Neuronal stem cell (in vitro differentiated cells): ENCODE measurements around the gene GMPPB.

Experiments used
- DNase-seq: peaks from one replicate; pipeline ENCODE4 v3.0.0-alpha.2; 2013; ENCODE audit warnings: low spot score
- H2AFZ ChIP-seq: one replicate; pipeline ENCODE4 v1.6.1; 2013; ENCODE audit warnings: mild to moderate bottlenecking, low read length, inconsistent platforms
- H2AK5ac ChIP-seq: 2 replicates; pipeline ENCODE4 v1.6.1; 2013; ENCODE audit warnings: low read depth, mild to moderate bottlenecking, inconsistent platforms, low read length, moderate library complexity, mixed read lengths
- H2BK120ac ChIP-seq: 2 replicates; pipeline ENCODE4 v1.6.1; 2013; ENCODE audit warnings: low read depth, mild to moderate bottlenecking, inconsistent platforms, low read length, moderate library complexity, mixed read lengths
- H2BK12ac ChIP-seq: one replicate; pipeline ENCODE4 v1.6.1; 2013; ENCODE audit warnings: low read length, inconsistent platforms
- H2BK15ac ChIP-seq: 2 replicates; pipeline ENCODE4 v1.6.1; 2013; ENCODE audit warnings: mild to moderate bottlenecking, low read length, inconsistent platforms, mixed read lengths
- H2BK5ac ChIP-seq: one replicate; pipeline ENCODE4 v1.6.1; 2013; ENCODE audit warnings: inconsistent platforms, mild to moderate bottlenecking, low read length, moderate library complexity
- H3K14ac ChIP-seq: one replicate; pipeline ENCODE4 v1.6.1; 2013; ENCODE audit warnings: low read length, inconsistent platforms
- H3K18ac ChIP-seq: 2 replicates; pipeline ENCODE4 v1.6.1; 2013; ENCODE audit warnings: low read length, inconsistent platforms
- H3K23ac ChIP-seq: 2 replicates; pipeline ENCODE4 v1.6.1; 2013; ENCODE audit warnings: low read depth, mild to moderate bottlenecking, mixed read lengths, low read length, inconsistent platforms; ENCODE audit not compliant: poor library complexity
- H3K27ac ChIP-seq: replicated peaks from 3 replicates; pipeline ENCODE4 v1.5.1; 2013; ENCODE audit warnings: low read length, inconsistent platforms
- H3K27me3 ChIP-seq, 3 experiments: 2 replicates each; pipeline ENCODE4 v1.6.1; 2013; ENCODE audit warnings: low read length in 3 of 3, mild to moderate bottlenecking in 2 of 3, inconsistent platforms in 1 of 3, low read depth in 1 of 3, mixed read lengths in 1 of 3, moderate library complexity in 1 of 3; ENCODE audit not compliant: control insufficient read depth in 3 of 3, insufficient read depth in 3 of 3
- H3K36me3 ChIP-seq, 2 donors: replicated peaks in 1 of 2; 2 replicates each; pipeline ENCODE4 v1.6.1; 2013; ENCODE audit warnings: low read length in 2 of 2; ENCODE audit not compliant: control insufficient read depth in 2 of 2, insufficient read depth in 2 of 2
- H3K4ac ChIP-seq: 2 replicates; pipeline ENCODE4 v1.6.1; 2013; ENCODE audit warnings: inconsistent platforms, mild to moderate bottlenecking, low read length, moderate library complexity
- H3K4me1 ChIP-seq, 2 donors: 1 replicate in 1 of 2; 2 replicates in 1 of 2; pipeline ENCODE4 v1.6.1; 2013; ENCODE audit warnings: low read length in 2 of 2, low read depth in 1 of 2; ENCODE audit not compliant: control insufficient read depth in 2 of 2, insufficient read depth in 1 of 2
- H3K4me2 ChIP-seq: one replicate; pipeline ENCODE4 v1.6.1; 2013; ENCODE audit warnings: mild to moderate bottlenecking, low read length, inconsistent platforms; ENCODE audit not compliant: insufficient read depth, poor library complexity, severe bottlenecking
- H3K4me3 ChIP-seq, 2 donors: 2 replicates each; pipeline ENCODE4 v1.5.1; 2013; ENCODE audit warnings: low read length in 2 of 2, mild to moderate bottlenecking in 2 of 2, inconsistent platforms in 1 of 2, moderate library complexity in 1 of 2
- H3K79me1 ChIP-seq: one replicate; pipeline ENCODE4 v1.6.1; 2013; ENCODE audit warnings: low read depth, mild to moderate bottlenecking, inconsistent platforms, low read length, moderate library complexity
- H3K9ac ChIP-seq: one replicate; pipeline ENCODE4 v1.6.1; 2013; ENCODE audit warnings: mild to moderate bottlenecking, low read depth, low read length, inconsistent platforms; ENCODE audit not compliant: poor library complexity
- H3K9me3 ChIP-seq, 2 donors: replicated peaks in 1 of 2; 2 replicates each; pipeline versions ENCODE3 to v1.6.1; 2013; ENCODE audit warnings: low read length in 2 of 2, mild to moderate bottlenecking in 2 of 2, inconsistent platforms in 1 of 2, low read depth in 1 of 2, mixed read lengths in 1 of 2, moderate library complexity in 1 of 2; ENCODE audit not compliant: control insufficient read depth in 2 of 2, insufficient read depth in 1 of 2
- H4K8ac ChIP-seq: one replicate; pipeline ENCODE4 v1.6.1; 2013; ENCODE audit warnings: low read depth, mild to moderate bottlenecking, inconsistent platforms, low read length, moderate library complexity
- H4K91ac ChIP-seq: one replicate; pipeline ENCODE4 v1.6.1; 2013; ENCODE audit warnings: low read length, low read depth, mild to moderate bottlenecking, inconsistent platforms; ENCODE audit not compliant: poor library complexity
- WGBS, 2 donors: extraction: QIAGEN DNeasy Blood & Tissue Kit; methylation state at CpG; one replicate each; pipeline ENCODE4 v1.1.7; 2013; ENCODE audit warnings: missing lambda C conversion rate in 2 of 2, mixed read lengths in 1 of 2; ENCODE audit not compliant: insufficient read length in 2 of 2, insufficient replicate concordance in 1 of 2; ENCODE audit errors: extremely low coverage in 2 of 2; 5-methylcytosine and 5-hydroxymethylcytosine counted together

The GMPPB gene

GRCh38 chr3:49717211-49717958, 6.4 kb downstream of the GMPPB start:
- Histone ChIP-seq H3K27ac (no peak overlapping the region), H3K4me2 (no peak overlapping the region), H4K91ac (no peak overlapping the region), H3K79me1 (peaks cover 17% of the 10 kb centered on the region), H2BK5ac (no peak overlapping the region), H3K18ac (no peak overlapping the region), H3K14ac (no peak overlapping the region), H2AK5ac (peak overlapping the region; percentile 28), H3K27me3 (no peaks in the 10 kb centered on the region), H3K23ac (no peak overlapping the region), H4K8ac (no peak overlapping the region), H3K36me3 (peaks cover 28 to 64% of the 10 kb centered on the region in 2 donors), H3K9ac (peak overlapping the region; percentile 44), H3K9me3 (peaks cover 0 to 3% of the 10 kb centered on the region in 2 donors), H3K4ac (no peak overlapping the region), H2BK120ac (no peak overlapping the region), H2AFZ (no peak overlapping the region), H2BK15ac (no peak overlapping the region), H3K4me3 (no peak overlapping the region), H2BK12ac (no peak overlapping the region), H3K4me1 (peaks cover under 1 to 7% of the 10 kb centered on the region in 2 donors)
- WGBS, 2 donors = no CpG with 5 or more reads among the region's 14 CpGs
- DNase-seq = no peak

- H3K4ac ChIP-seq = no peak overlapping the region
- H4K8ac ChIP-seq = no peak overlapping the region
- H3K9ac ChIP-seq = peak overlapping the region; percentile 44
- peaks cover 11% of the 10 kb centered on the region for H3K79me1 ChIP-seq
- H2AK5ac ChIP-seq = peak overlapping the region; percentile 28
- H3K27ac ChIP-seq = no peak overlapping the region
- no CpG with 5 or more reads among the region's 16 CpGs for WGBS, 2 donors
- H3K36me3 ChIP-seq = peaks cover 22 to 57% of the 10 kb centered on the region in 2 donors
- no peak overlapping the region for H3K4me3 ChIP-seq
- no peak overlapping the region for H3K4me2 ChIP-seq
- DNase-seq = no peak
- no peak overlapping the region for H3K23ac ChIP-seq
- H2BK5ac ChIP-seq = no peak overlapping the region
- no peak overlapping the region for H2AFZ ChIP-seq
- H3K4me1 ChIP-seq = peaks cover 0 to 7% of the 10 kb centered on the region in 2 donors
- no peaks in the 10 kb centered on the region for H3K27me3 ChIP-seq
- H3K14ac ChIP-seq = no peak overlapping the region
- H2BK15ac ChIP-seq = no peak overlapping the region
- H3K9me3 ChIP-seq = peaks cover 0 to 3% of the 10 kb centered on the region in 2 donors
- no peak overlapping the region for H2BK120ac ChIP-seq
- no peak overlapping the region for H2BK12ac ChIP-seq
- no peak overlapping the region for H4K91ac ChIP-seq
- no peak overlapping the region for H3K18ac ChIP-seq
Measured at GRCh38 chr3:49716691-49717210, 7.0 kb downstream of the GMPPB start.

GRCh38 chr3:49716169-49716568, 7.6 kb downstream of the GMPPB start:
- no peak overlapping the region for H2BK5ac ChIP-seq
- no peak overlapping the region for H2AFZ ChIP-seq
- H3K4me1 ChIP-seq = peaks cover 0 to 7% of the 10 kb centered on the region in 2 donors
- no peak overlapping the region for H2BK15ac ChIP-seq
- H3K4me2 ChIP-seq = no peak overlapping the region
- WGBS, 2 donors = no CpG with 5 or more reads among the region's 7 CpGs
- peaks cover 10% of the 10 kb centered on the region for H3K79me1 ChIP-seq
- H3K14ac ChIP-seq = no peak overlapping the region
- H3K36me3 ChIP-seq = peaks cover 20 to 51% of the 10 kb centered on the region in 2 donors
- H4K91ac ChIP-seq = no peak overlapping the region
- no peak overlapping the region for H4K8ac ChIP-seq
- H3K9ac ChIP-seq = no peak overlapping the region
- H3K23ac ChIP-seq = peak overlapping the region; percentile 67
- H3K4ac ChIP-seq = no peak overlapping the region
- H3K9me3 ChIP-seq = peaks cover 0 to 3% of the 10 kb centered on the region in 2 donors
- no peak overlapping the region for H2BK12ac ChIP-seq
- H3K27ac ChIP-seq = no peak overlapping the region
- no peak overlapping the region for H3K4me3 ChIP-seq
- no peak overlapping the region for H3K18ac ChIP-seq
- no peaks in the 10 kb centered on the region for H3K27me3 ChIP-seq
- no peak overlapping the region for H2AK5ac ChIP-seq
- DNase-seq = no peak
- H2BK120ac ChIP-seq = peak overlapping the region; percentile 39

GRCh38 chr3:49715611-49716121, 8.1 kb downstream of the GMPPB start:
- H3K36me3 ChIP-seq = peaks cover 15 to 46% of the 10 kb centered on the region in 2 donors
- H3K9ac ChIP-seq = peak overlapping the region; percentile 22
- no peak overlapping the region for H3K14ac ChIP-seq
- peaks cover 10% of the 10 kb centered on the region for H3K79me1 ChIP-seq
- peaks cover 0 to 7% of the 10 kb centered on the region in 2 donors for H3K4me1 ChIP-seq
- H3K27me3 ChIP-seq = no peaks in the 10 kb centered on the region
- H2BK12ac ChIP-seq = no peak overlapping the region
- no peak overlapping the region for H3K27ac ChIP-seq
- H3K4ac ChIP-seq = no peak overlapping the region
- no peak overlapping the region for H2AK5ac ChIP-seq
- no peak overlapping the region for H3K18ac ChIP-seq
- no peak overlapping the region for H4K91ac ChIP-seq
- no peak overlapping the region for H3K4me2 ChIP-seq
- no peak overlapping the region for H2BK120ac ChIP-seq
- peak overlapping the region; percentile 52 for H3K23ac ChIP-seq
- no CpG with 5 or more reads among the region's 13 CpGs for WGBS, 2 donors
- H2BK5ac ChIP-seq = no peak overlapping the region
- H3K4me3 ChIP-seq = no peak overlapping the region
- H2AFZ ChIP-seq = no peak overlapping the region
- DNase-seq = no peak
- H3K9me3 ChIP-seq = peaks cover 0 to 3% of the 10 kb centered on the region in 2 donors
- no peak overlapping the region for H4K8ac ChIP-seq
- H2BK15ac ChIP-seq = no peak overlapping the region
